Lower leg skin (tissue), 3 donors: Measurements from ENCODE around the gene LTF.

Source experiments
- CTCF ChIP-seq, 3 donors: fragments of 450-650 bp; IDR thresholded peaks; one replicate each; pipeline ENCODE4 v1.5.1; 2016; ENCODE audit warnings: antibody characterized with exemption in 3 of 3, mild to moderate bottlenecking in 3 of 3, moderate library complexity in 2 of 3
- POLR2A ChIP-seq, 2 donors: fragments of 450-650 bp; IDR thresholded peaks; one replicate each; pipeline ENCODE4 v1.6.1; 2016 to 2017; ENCODE audit warnings: antibody characterized with exemption in 2 of 2, mild to moderate bottlenecking in 1 of 2, moderate library complexity in 1 of 2

- no peak for TF ChIP-seq POLR2A (IDR thresholded peaks at IDR 0.05)
- no peak for TF ChIP-seq CTCF (IDR thresholded peaks at IDR 0.05)
These were observed 14.3 kb upstream of the LTF start for GRCh38 chr3:46479021-46479420.
